Stimulated activated CD4-positive, alpha-beta T cell treated with anti-CD3 and anti-CD28 coated beads, Interleukin-4, amount 100 ng/mL, for 24 hours (primary cell): ENCODE measurements around the gene PRAMEF8.
"Not testable (repeated sequence)": the region's sequence is repeated elsewhere in the genome, so short reads cannot be mapped to it uniquely, and the experiment has no call there.

Experiments
- DNase-seq: peaks from one replicate; pipeline ENCODE4 v3.0.0-alpha.2; 2020

Gene PRAMEF8

GRCh38 chr1:13285037-13285436 is at the start of gene PRAMEF8:
Gene PRAMEF8, minus strand, starts transcription at chr1:13285137. Its CDS starts 1,046 bp downstream, at chr1:13284091.
- not testable (repeated sequence) for DNase-seq

- not testable (repeated sequence) for DNase-seq
Observed at GRCh38 chr1:13315281-13315680, 30.3 kb upstream of the PRAMEF8 start, which contains the start of gene PRAMEF15. Gene PRAMEF15, plus strand, starts transcription at chr1:13315581. Its CDS starts 2,827 bp downstream, at chr1:13318408.

- DNase-seq, result not testable (repeated sequence)
Observed at GRCh38 chr1:13303239-13303638, 18.3 kb upstream of the PRAMEF8 start, which contains the start of gene PRAMEF33. Gene PRAMEF33, plus strand, starts transcription at chr1:13303539. Its CDS starts 2,416 bp downstream, at chr1:13305955.

- DNase-seq, result not testable (repeated sequence)
Observed at GRCh38 chr1:13302197-13302596, 17.3 kb upstream of the PRAMEF8 start.

- not testable (repeated sequence) for DNase-seq
Observed at GRCh38 chr1:13298699-13299098, 13.8 kb upstream of the PRAMEF8 start.

- DNase-seq, result not testable (repeated sequence)
Observed at GRCh38 chr1:13297216-13297931, 12.4 kb upstream of the PRAMEF8 start.

GRCh38 chr1:13289030-13289429 is 4.1 kb upstream of the PRAMEF8 start:
- DNase-seq, result not testable (repeated sequence)

GRCh38 chr1:13279617-13280016 is 5.3 kb downstream of the PRAMEF8 start:
- DNase-seq, result not testable (repeated sequence)

GRCh38 chr1:13277016-13277415 is 7.9 kb downstream of the PRAMEF8 start:
- not testable (repeated sequence) for DNase-seq

- DNase-seq, result not testable (repeated sequence)
Observed at GRCh38 chr1:13265124-13265523, 19.8 kb downstream of the PRAMEF8 start.

- DNase-seq, result not testable (repeated sequence)
Observed at GRCh38 chr1:13253898-13254297, 31.0 kb downstream of the PRAMEF8 start, which contains the start of gene PRAMEF5. Gene PRAMEF5, plus strand, starts transcription at chr1:13254198. Its CDS starts 5,071 bp downstream, at chr1:13259269.

GRCh38 chr1:13247122-13247521 is 37.8 kb downstream of the PRAMEF8 start:
- not testable (repeated sequence) for DNase-seq

GRCh38 chr1:13246554-13246871 is 38.4 kb downstream of the PRAMEF8 start:
- not testable (repeated sequence) for DNase-seq

GRCh38 chr1:13245841-13246553 is 38.9 kb downstream of the PRAMEF8 start:
- not testable (repeated sequence) for DNase-seq

- not testable (repeated sequence) for DNase-seq
Observed at GRCh38 chr1:13243536-13244263, 41.2 kb downstream of the PRAMEF8 start.

GRCh38 chr1:13239633-13240032 is 45.3 kb downstream of the PRAMEF8 start:
- DNase-seq, result not testable (repeated sequence)

- not testable (repeated sequence) for DNase-seq
Observed at GRCh38 chr1:13237572-13237971, 47.4 kb downstream of the PRAMEF8 start.

GRCh38 chr1:13234057-13234456 is 50.9 kb downstream of the PRAMEF8 start:
- DNase-seq, result not testable (repeated sequence)

- not testable (repeated sequence) for DNase-seq
Observed at GRCh38 chr1:13232056-13232455, 52.9 kb downstream of the PRAMEF8 start.
